Fibroblast of lung (primary cell): Measurements from ENCODE around the gene GPR132. TPM values are rescaled to one million over a fixed set of nuclear protein-coding genes. Genes with fewer than 3 reads are reported as not detected.

Experiments
- DNase-seq, 2 donors: peaks; one replicate each; pipeline versions ENCODE4 v3.0.0 to v3.0.0-alpha.2; 2010; ENCODE audit warnings: low read depth in 2 of 2
- H2AFZ ChIP-seq: 2 replicates; pipeline ENCODE4 v1.5.1; 2012; ENCODE audit warnings: low read length, control low read depth, inconsistent platforms
- H3K27ac ChIP-seq: 2 replicates; pipeline ENCODE4 v1.5.1; 2011; ENCODE audit warnings: low read length, control low read depth; ENCODE audit not compliant: insufficient read depth
- H3K27me3 ChIP-seq: 2 replicates; pipeline ENCODE4 v1.5.1; 2011; ENCODE audit warnings: mild to moderate bottlenecking, low read length; ENCODE audit not compliant: control insufficient read depth, insufficient read depth
- H3K36me3 ChIP-seq: 2 replicates; pipeline ENCODE4 v1.5.1; 2011; ENCODE audit warnings: low read length; ENCODE audit not compliant: control insufficient read depth, insufficient read depth
- H3K4me1 ChIP-seq: 2 replicates; pipeline ENCODE4 v1.5.1; 2011; ENCODE audit warnings: low read length; ENCODE audit not compliant: control insufficient read depth, insufficient read depth; ENCODE audit errors: extremely low read depth
- H3K4me2 ChIP-seq: 2 replicates; pipeline ENCODE4 v1.5.1; 2011; ENCODE audit warnings: low read length, control low read depth; ENCODE audit not compliant: insufficient read depth; ENCODE audit errors: extremely low read depth
- H3K4me3 ChIP-seq, 4 experiments: fragments of 200-600 bp in 1 of 4; sonication (generic) in 1 of 4; replicated peaks in 1 of 4; 2 replicates each; pipeline ENCODE4 v1.5.1; 2011 to 2016; ENCODE audit warnings: low read length in 4 of 4, low read depth in 3 of 4, mild to moderate bottlenecking in 3 of 4, control low read depth in 2 of 4, inconsistent platforms in 1 of 4, mixed read lengths in 1 of 4; ENCODE audit not compliant: insufficient read depth in 1 of 4; ENCODE audit errors: control extremely low read depth in 1 of 4
- H3K79me2 ChIP-seq: 2 replicates; pipeline ENCODE4 v1.5.1; 2012; ENCODE audit warnings: mild to moderate bottlenecking, low read length, inconsistent platforms; ENCODE audit not compliant: control insufficient read depth, insufficient read depth
- H3K9ac ChIP-seq: 2 replicates; pipeline ENCODE4 v1.5.1; 2011; ENCODE audit warnings: mild to moderate bottlenecking, low read length, control low read depth; ENCODE audit not compliant: insufficient read depth
- H3K9me3 ChIP-seq: 2 replicates; pipeline ENCODE4 v1.5.1; 2012; ENCODE audit warnings: low read depth, low read length; ENCODE audit not compliant: control insufficient read depth, insufficient read depth
- H4K20me1 ChIP-seq: 2 replicates; pipeline ENCODE4 v1.5.1; 2011; ENCODE audit warnings: low read length; ENCODE audit not compliant: control insufficient read depth, insufficient read depth; ENCODE audit errors: extremely low read depth
- CTCF ChIP-seq, 2 donors: IDR thresholded peaks in 1 of 2; conservative IDR thresholded peaks in 1 of 2; 1 replicate in 1 of 2; 2 replicates in 1 of 2; pipeline ENCODE4 v1.5.1; 2011 to 2012; ENCODE audit warnings: low read length in 2 of 2, control low read depth in 1 of 2, inconsistent platforms in 1 of 2, low read depth in 1 of 2, mild to moderate bottlenecking in 1 of 2
- EZH2 ChIP-seq: IDR thresholded peaks from 2 replicates; pipeline ENCODE4 v1.5.1; 2012; ENCODE audit warnings: low read length, control low read depth, mild to moderate bottlenecking; ENCODE audit errors: missing control alignments
- polyA plus RNA-seq, 2 donors: library from polyadenylated mRNA; depleted of rRNA in 1 of 2; stranded (reverse) in 1 of 2; unstranded in 1 of 2; fragments of >200 nt; gene quantifications; 2 replicates each; pipeline ENCODE4 v1.2.1, GENCODE V29; 2011 to 2012; ENCODE audit warnings: missing spikeins in 1 of 2
- total RNA-seq: library from RNA; depleted of rRNA; stranded (reverse); fragments of >200 nt; gene quantifications from 2 replicates; pipeline ENCODE4 v1.2.1, GENCODE V29; 2014

GPR132 gene
- total and polyA plus RNA-seq, 2 donors (not counting 1 experiment from before 2014, with no cell fraction given), result 0.17 TPM; not detected in 1

GRCh38 chr14:105086833-105087307 lies 21.6 kb upstream of the GPR132 start:
- peak overlapping the region; percentile 6 for H3K27ac ChIP-seq

GRCh38 chr14:105085766-105086165 lies 20.5 kb upstream of the GPR132 start:
- H3K4me1 ChIP-seq, result peaks cover 22% of the 10 kb centered on the region
- H4K20me1 ChIP-seq, result no peaks in the 10 kb centered on the region
- H3K79me2 ChIP-seq, result no peaks in the 10 kb centered on the region
- H3K27me3 ChIP-seq, result no peaks in the 10 kb centered on the region
- H3K4me3 ChIP-seq, result peak overlapping the region in 1 of 4 experiments; percentile 80
- H3K27ac ChIP-seq, result no peak overlapping the region
- H3K9ac ChIP-seq, result no peak overlapping the region
- no peak overlapping the region for H2AFZ ChIP-seq
- no peaks in the 10 kb centered on the region for H3K9me3 ChIP-seq
- H3K4me2 ChIP-seq, result no peak overlapping the region
- no peak for TF ChIP-seq EZH2
- TF ChIP-seq CTCF (conservative IDR thresholded peaks at IDR 0.05 in 1 of 2, IDR thresholded peaks at IDR 0.05 in 1 of 2; ENCODE audit: low read depth in 1 of 2, low read length in 2 of 2), result no peak
- DNase-seq, result no peak
- H3K36me3 ChIP-seq, result no peaks in the 10 kb centered on the region

More at GRCh38 chr14:105086833-105087307, 21.6 kb upstream of the GPR132 start:
- H3K9ac ChIP-seq, result peak overlapping the region; percentile 11
- peaks cover 24% of the 10 kb centered on the region for H3K4me1 ChIP-seq
- H3K79me2 ChIP-seq, result no peaks in the 10 kb centered on the region
- H2AFZ ChIP-seq, result no peak overlapping the region
- peak; percentile 67 to 75 for DNase-seq
- H3K9me3 ChIP-seq, result no peaks in the 10 kb centered on the region
- peak; percentile 49 to 75 for TF ChIP-seq CTCF (conservative IDR thresholded peaks at IDR 0.05 in 1 of 2, IDR thresholded peaks at IDR 0.05 in 1 of 2; ENCODE audit: low read depth in 1 of 2, low read length in 2 of 2)
- no peak for TF ChIP-seq EZH2
- H3K36me3 ChIP-seq, result no peaks in the 10 kb centered on the region
- no peaks in the 10 kb centered on the region for H3K27me3 ChIP-seq
- peak overlapping the region; percentile 83 for H3K4me2 ChIP-seq
- H4K20me1 ChIP-seq, result no peaks in the 10 kb centered on the region
- peak overlapping the region; percentile 29 to 80 (median 54) for H3K4me3 ChIP-seq

DNA sequence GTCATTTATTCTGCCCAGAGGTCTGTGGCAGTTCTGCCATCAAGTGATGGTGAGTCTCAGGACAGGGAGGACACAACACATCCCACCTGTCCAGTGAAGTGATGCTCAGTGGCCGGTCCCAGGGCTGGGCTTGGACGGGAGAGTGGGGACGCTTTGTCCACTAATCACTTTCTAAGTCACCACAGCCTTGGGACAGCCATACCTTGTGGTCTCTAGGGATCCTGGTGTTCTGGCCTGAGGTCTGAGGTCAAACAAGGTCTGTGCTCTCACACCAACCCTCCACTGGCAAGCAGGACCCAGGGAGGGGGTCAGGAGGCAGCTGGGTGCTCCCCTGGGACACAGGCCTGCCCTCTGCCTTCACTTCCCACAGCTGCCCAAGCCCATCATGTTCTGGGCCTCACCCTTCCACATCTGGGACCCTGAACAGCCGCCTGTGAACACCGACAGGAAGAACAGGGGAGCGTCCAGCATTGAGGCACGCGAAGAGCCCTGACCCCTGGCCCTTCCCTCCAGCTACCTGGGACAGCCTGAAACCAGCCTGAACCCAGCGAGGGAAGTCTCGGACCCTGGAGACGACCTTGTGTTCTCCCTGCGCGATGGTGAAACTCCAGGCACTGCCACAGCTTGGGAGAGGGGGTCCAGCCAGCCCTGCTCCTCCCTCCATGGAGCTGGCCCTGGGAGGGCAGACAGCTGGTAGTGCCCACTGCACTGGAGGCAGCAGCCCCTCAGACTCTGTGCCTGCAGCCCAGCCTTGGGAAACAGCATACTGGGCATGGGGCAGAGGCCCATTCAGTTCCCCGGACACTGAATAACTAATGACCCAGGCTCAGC lies 19.7 kb upstream of the GPR132 start:
- no peak for TF ChIP-seq EZH2
- TF ChIP-seq CTCF (conservative IDR thresholded peaks at IDR 0.05 in 1 of 2, IDR thresholded peaks at IDR 0.05 in 1 of 2; ENCODE audit: low read depth in 1 of 2, low read length in 2 of 2), result no peak
- Histone ChIP-seq H3K4me3 (no peak overlapping the region), H3K27ac (no peak overlapping the region), H3K9me3 (no peaks in the 10 kb centered on the region), H3K27me3 (no peaks in the 10 kb centered on the region), H3K4me2 (no peak overlapping the region), H4K20me1 (no peaks in the 10 kb centered on the region), H2AFZ (no peak overlapping the region), H3K79me2 (no peaks in the 10 kb centered on the region), H3K4me1 (peaks cover 16% of the 10 kb centered on the region), H3K36me3 (no peaks in the 10 kb centered on the region), H3K9ac (no peak overlapping the region)
- DNase-seq, result no peak
